K562 (cell line): ENCODE measurements around the gene LAPTM5.

Experiments used
- JUN ChIP-seq, 2 experiments: sonication (generic) in 1 of 2; formaldehyde crosslinking in 1 of 2; IDR thresholded peaks; 2 replicates each; pipeline versions ENCODE4 v1.6.1 to v1.8.0; 2012 to 2022; ENCODE audit warnings: borderline replicate concordance in 2 of 2, mild to moderate bottlenecking in 2 of 2, improper control_type of control experiment in 1 of 2, low read depth in 1 of 2, low read length in 1 of 2, missing genetic modification reagents in 1 of 2
- POLR2AphosphoS5 ChIP-seq: IDR thresholded peaks from 2 replicates; pipeline ENCODE4 v1.6.1; 2011; ENCODE audit warnings: mild to moderate bottlenecking, low read depth, low read length, moderate library complexity; ENCODE audit not compliant: control insufficient read depth, insufficient read depth

DNA sequence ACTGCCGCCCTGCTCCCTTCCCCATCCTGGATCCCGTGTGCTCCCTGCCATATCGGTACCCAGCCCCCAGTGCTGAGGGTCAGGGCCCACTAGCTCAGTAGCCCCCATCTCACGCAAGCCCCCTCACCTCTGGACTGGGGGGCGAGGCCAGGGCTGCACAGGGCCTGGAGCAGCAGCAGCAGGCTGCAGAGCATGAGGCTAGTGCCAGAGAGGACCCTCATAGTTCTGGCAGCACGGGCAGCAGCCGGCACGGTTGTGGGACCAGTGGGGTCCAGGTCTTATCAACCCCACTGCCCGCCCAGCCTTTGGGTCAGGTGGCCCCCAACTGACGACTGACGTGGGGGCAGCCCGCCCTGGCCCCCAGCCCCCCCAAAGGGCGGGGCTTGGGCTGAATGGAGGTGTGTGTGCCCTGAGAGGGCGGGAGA is 34.2 kb downstream of the LAPTM5 start, which contains the start of gene MATN1:
- no peak for TF ChIP-seq JUN (IDR thresholded peaks at IDR 0.05; ENCODE audit: borderline replicate concordance, low read depth, low read length)
- TF ChIP-seq JUN (CRISPR knock-in tag; IDR thresholded peaks at IDR 0.05; ENCODE audit: borderline replicate concordance), result no peak
- TF ChIP-seq POLR2AphosphoS5, result no peak
